Measurements from ENCODE around the gene RNF10. TPM values are rescaled to one million over a fixed set of nuclear protein-coding genes. Genes with fewer than 3 reads are reported as not detected.
"Not testable (repeated sequence)": the region's sequence is repeated elsewhere in the genome, so short reads cannot be mapped to it uniquely, and the experiment has no call there.

The RNF10 gene
- total RNA-seq, 1 donor from 2014 or later, result 181 TPM

DNA sequence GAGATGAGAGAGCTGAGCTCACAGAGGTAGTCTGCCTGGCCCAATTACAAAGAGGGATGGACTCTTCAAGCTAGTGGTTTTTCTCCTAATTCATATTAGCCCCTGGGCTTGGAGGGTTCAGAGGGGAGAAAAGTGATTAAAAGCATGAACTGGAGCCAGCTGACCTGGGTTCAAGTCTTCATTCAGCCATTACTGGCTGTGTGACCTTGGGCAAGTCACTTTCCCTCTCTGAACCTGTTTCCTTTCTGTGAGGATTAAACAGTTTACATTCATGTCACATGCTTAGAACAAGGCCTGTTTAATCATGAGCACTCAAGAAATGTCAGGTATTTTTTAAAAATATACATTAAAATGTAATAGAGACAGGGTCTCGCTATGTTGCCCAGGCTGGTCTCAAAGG lies 54.2 kb downstream of the RNF10 start:
- DNase-seq (ENCODE audit: low spot score), result no peak
- Mint-ChIP-seq H3K27ac (no peak overlapping the region), H3K9me3 (no peaks in the 10 kb centered on the region), H3K36me3 (ENCODE audit: low read depth) (no peaks in the 10 kb centered on the region), H3K27me3 (ENCODE audit: insufficient read depth) (peaks cover 26% of the 10 kb centered on the region), H3K4me3 (no peak overlapping the region), H3K4me1 (ENCODE audit: low read depth) (peaks cover 4% of the 10 kb centered on the region)
- intact Hi-C loops (cut with micrococcal nuclease), result no loop called here

DNA sequence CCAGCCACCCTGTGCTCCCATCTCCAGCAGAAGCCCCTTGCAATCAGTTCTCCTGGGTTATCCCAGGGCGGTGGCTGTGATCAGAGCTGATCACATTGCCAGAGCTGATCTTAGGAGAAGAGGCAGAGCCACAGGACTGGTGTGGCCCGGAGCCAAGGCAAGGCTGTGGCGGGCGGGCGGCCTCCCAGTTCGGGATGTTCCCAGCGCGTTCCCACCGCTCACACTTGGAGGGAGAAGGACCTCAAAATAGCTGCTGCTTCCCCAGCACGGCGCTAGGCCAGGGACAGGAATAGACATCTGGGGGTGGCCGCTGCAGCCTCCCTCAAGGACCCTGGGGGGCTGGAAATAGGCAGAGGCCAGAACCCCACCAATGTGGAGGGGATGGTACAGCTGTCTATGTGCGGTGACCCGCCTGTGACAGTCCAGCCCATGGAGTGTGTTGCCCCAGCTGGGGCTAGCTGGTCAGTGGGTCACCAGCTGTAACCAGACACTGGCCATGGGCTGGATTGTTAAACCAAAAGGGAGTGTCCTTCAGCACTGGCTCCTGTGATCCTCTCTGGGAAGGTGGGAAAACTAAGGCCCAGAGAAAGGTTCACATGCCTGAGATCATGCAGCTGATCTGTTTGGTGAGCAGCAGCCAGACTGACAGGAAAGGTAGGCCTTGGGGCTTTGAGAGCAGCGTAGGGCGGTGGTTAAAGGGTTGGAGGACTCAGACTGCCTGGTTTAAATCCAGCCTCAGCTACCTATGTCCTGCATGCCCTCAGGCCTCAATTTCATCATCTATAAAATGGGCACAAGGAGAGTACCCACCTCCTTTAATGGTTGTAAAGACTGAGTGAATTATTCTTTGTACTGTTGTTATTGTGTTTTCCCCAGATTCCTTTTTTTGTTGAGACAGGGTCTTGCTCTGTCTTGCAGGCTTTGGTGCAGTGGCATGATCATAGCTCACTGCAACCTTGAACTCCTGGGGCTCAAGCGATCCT lies 55.1 kb downstream of the RNF10 start:
- intact Hi-C loops (cut with micrococcal nuclease), result no loop called here
- no peaks in the 10 kb centered on the region for H3K4me1 Mint-ChIP-seq (ENCODE audit: low read depth)
- no peaks in the 10 kb centered on the region for H3K9me3 Mint-ChIP-seq
- peaks cover 19% of the 10 kb centered on the region for H3K27me3 Mint-ChIP-seq (ENCODE audit: insufficient read depth)
- H3K36me3 Mint-ChIP-seq (ENCODE audit: low read depth), result no peaks in the 10 kb centered on the region
- DNase-seq (ENCODE audit: low spot score), result no peak
- no peak overlapping the region for H3K27ac Mint-ChIP-seq
- no peak overlapping the region for H3K4me3 Mint-ChIP-seq

DNA sequence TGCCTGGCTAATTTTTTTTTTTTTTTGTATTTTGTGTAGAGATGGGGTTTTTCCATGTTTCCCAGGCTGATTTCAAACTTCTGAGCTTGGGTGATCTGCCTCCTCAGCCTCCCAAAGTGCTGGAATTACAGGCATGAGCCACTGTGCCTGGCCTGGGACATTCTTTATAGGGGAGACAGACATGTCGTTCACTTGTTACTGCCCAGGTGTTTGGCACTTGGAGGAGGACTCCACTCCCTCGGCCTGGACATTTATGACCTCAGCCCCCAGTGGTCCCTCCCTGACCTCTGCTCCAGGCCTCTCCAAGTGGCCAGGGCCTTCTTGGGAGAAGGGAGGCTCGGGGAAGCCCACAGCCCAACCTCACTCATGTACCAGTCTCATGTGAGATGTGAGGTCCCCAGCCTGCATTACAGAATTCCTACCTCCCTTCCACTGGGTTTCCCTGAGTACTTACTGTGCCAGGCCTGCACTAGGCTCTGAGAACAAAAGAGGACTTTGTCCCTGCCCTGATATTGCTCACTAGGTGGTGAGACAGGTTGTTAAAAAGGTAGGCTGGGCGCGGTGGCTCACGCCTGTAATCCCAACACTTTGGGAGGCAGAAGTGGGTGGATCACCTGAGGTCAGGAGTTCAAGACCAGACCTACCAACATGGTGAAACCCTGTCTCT lies 56.7 kb downstream of the RNF10 start:
- Mint-ChIP-seq H3K4me3 (no peak overlapping the region), H3K4me1 (ENCODE audit: low read depth) (no peaks in the 10 kb centered on the region), H3K27me3 (ENCODE audit: insufficient read depth) (peaks cover 15% of the 10 kb centered on the region), H3K27ac (no peak overlapping the region), H3K36me3 (ENCODE audit: low read depth) (no peaks in the 10 kb centered on the region), H3K9me3 (no peaks in the 10 kb centered on the region)
- no peak for DNase-seq (ENCODE audit: low spot score)
- intact Hi-C loops (cut with micrococcal nuclease), result no loop called here

DNA sequence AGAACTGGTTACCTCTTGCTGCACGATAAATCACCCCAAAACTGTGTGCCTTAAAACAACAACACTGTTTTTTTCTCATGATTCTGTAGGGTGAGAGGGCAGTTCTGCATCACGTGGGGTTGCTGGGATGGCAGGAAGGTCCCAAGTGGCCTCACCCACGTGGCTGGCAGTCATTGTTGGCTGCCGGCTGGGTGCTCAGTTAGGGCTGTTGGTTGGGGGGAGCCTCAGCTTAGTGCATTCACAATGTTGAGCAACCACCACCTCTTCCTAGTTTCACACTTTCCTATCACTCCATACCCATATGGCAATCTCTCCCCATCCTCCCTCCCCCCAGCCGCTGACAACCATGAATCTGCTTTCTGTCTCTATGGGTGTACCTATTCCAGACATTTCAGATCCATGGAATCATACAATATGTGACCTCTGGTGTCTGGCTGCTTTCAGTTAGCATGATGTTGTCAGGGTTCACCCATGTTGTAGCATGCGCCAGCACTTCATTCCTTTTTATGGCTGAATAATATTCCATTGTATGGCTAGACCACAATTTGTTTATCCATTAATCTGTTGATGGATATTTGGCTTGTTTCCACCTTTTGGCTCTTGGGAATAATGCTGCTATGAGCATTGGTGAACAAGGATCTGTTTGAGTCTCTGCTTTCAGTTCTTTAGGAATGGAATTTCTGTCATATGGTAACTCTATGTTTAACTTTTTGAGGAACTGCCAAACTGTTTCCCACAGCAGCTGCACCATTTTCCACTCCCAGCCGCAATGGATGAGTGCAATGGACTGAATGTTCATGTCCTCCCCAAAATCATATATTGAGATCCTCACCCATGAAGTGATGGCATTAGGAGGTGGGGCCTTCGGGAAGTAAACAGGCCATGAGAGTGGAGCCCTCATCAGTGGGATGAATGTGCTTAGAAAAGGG lies 58.2 kb downstream of the RNF10 start:
- Mint-ChIP-seq H3K27me3 (ENCODE audit: insufficient read depth) (peaks cover 11% of the 10 kb centered on the region), H3K9me3 (no peaks in the 10 kb centered on the region), H3K36me3 (ENCODE audit: low read depth) (no peaks in the 10 kb centered on the region), H3K4me1 (ENCODE audit: low read depth) (no peaks in the 10 kb centered on the region), H3K27ac (no peak overlapping the region), H3K4me3 (no peak overlapping the region)
- intact Hi-C loops (cut with micrococcal nuclease), result no loop called here
- no peak for DNase-seq (ENCODE audit: low spot score)

DNA sequence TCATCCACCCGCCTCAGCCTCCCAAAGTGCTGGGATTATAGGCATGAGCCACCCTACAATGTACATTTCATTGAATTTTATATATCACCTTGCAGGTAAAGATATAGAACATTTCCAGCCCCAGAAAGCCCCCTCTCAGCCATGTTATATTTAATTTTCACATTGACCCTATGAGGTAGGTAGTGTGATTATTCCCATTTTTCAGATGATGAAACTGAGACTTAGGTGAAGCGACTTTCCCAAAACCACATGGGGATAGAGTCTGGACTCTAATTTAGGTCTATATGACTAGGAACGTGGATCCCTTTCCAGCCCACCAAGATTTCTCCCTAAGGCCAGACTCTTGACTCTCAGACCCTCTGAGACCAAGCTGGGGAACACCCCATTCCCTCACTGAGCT lies 62.7 kb downstream of the RNF10 start:
- DNase-seq (ENCODE audit: low spot score), result no peak
- no peaks in the 10 kb centered on the region for H3K36me3 Mint-ChIP-seq (ENCODE audit: low read depth)
- intact Hi-C loops (cut with micrococcal nuclease), result no loop called here
- H3K27ac Mint-ChIP-seq, result no peak overlapping the region
- no peaks in the 10 kb centered on the region for H3K9me3 Mint-ChIP-seq
- H3K4me1 Mint-ChIP-seq (ENCODE audit: low read depth), result no peaks in the 10 kb centered on the region
- H3K27me3 Mint-ChIP-seq (ENCODE audit: insufficient read depth), result peaks cover 12% of the 10 kb centered on the region
- H3K4me3 Mint-ChIP-seq, result no peak overlapping the region

DNA sequence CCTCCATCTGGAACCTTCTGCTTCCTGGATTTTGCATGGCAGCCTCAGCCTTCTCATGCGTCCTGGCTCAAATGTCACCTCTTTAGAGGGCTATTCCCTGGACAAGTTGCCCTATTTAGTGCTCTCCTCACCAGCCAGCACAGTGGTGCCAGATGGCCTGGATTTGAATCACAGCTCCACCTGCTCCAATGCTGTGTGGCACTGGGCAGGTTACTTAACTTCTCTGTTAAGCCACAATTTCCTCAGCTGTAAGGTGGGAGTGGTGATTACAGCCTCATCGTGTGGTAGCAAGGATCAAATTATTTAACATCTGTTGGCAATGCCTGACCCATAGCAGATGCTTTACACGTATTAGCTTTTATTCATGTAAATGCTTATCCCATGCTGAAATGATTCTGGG lies 63.7 kb downstream of the RNF10 start:
- no peaks in the 10 kb centered on the region for H3K36me3 Mint-ChIP-seq (ENCODE audit: low read depth)
- no peaks in the 10 kb centered on the region for H3K4me1 Mint-ChIP-seq (ENCODE audit: low read depth)
- intact Hi-C loops (cut with micrococcal nuclease), result no loop called here
- no peak overlapping the region for H3K4me3 Mint-ChIP-seq
- no peak for DNase-seq (ENCODE audit: low spot score)
- H3K27ac Mint-ChIP-seq, result no peak overlapping the region
- peaks cover 14% of the 10 kb centered on the region for H3K27me3 Mint-ChIP-seq (ENCODE audit: insufficient read depth)
- H3K9me3 Mint-ChIP-seq, result no peaks in the 10 kb centered on the region

DNA sequence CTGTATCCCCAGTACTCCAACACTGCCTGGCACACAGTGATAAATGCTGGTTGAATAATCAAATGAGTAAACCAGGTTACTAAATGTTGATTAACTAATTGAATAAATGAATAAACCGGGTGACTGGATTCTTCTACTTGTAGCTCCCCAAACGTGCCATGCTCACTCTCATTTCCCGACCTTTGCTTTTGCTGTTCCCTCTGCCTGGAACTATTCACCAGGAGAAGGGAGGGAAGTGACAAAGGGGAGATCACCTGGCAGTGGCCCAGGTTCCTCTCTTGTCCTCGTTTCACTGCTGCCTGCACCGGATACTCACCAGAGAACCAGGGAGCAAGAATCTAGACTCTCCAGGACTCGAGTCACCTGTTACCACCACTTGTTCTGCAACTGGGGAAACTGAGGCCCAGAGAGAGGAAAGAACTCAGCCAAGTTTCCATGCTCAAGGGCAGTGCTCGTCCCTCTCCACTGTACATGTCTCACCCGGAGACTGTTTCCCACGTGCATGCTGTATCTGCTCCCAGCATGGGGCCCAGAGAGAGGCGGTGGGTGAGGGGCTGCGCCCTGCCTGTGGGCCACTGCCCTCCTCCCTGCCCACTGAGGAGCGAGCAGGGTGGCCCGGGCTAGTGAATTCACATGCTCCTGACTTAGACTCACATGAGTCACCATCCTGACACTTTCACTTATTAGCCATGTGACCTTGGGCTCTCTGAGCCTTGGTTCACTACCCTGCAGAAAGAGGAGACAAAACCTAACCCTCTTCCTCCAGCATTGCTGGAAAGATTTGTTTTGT lies 64.7 kb downstream of the RNF10 start:
- intact Hi-C loops (cut with micrococcal nuclease), result no loop called here
- H3K27me3 Mint-ChIP-seq (ENCODE audit: insufficient read depth), result peaks cover 15% of the 10 kb centered on the region
- H3K36me3 Mint-ChIP-seq (ENCODE audit: low read depth), result no peaks in the 10 kb centered on the region
- no peak for DNase-seq (ENCODE audit: low spot score)
- no peaks in the 10 kb centered on the region for H3K4me1 Mint-ChIP-seq (ENCODE audit: low read depth)
- no peak overlapping the region for H3K27ac Mint-ChIP-seq
- no peak overlapping the region for H3K4me3 Mint-ChIP-seq
- H3K9me3 Mint-ChIP-seq, result no peaks in the 10 kb centered on the region

DNA sequence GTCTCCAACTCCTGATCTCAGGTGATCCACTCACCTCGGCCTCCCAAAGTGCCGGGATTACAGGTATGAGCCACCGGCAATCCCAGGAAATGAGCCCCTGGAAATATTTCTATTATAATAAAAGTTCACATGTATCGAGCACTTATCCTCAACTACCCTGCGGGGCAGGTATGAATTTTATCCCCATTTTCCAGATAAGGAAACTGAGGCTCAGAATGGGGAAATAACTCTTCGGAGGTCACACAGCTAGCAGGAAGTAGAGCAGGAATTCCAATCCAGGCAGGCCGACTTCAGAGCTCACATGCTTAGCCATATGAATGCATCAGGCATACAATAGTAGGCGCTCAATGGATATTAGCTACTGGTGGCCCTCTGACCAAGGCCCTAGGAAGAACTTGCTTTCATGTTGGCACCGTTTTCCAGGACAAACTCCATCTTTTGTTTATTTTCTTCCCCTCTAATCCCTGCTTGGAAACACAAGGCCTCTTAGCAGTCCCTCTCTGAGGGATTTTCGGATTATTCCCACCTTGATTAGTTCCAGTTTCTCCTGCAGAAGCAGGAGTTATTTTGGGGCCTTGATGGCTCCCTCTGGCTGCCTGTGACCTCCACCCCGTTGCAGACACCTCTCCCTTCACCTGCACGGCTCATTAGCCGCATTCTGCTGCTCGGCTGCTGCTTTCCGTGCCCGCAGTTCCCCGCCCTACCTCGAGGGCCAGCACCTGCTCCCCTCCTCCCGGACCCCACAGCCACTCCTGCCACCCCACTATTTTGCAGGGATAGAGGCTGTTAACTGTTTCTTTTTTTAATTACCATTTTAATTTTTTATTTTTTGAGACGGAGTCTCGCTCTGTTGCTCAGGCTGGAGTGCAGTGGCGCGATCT lies 65.8 kb downstream of the RNF10 start:
- H3K27ac Mint-ChIP-seq, result no peak overlapping the region
- intact Hi-C loops (cut with micrococcal nuclease), result no loop called here

DNA sequence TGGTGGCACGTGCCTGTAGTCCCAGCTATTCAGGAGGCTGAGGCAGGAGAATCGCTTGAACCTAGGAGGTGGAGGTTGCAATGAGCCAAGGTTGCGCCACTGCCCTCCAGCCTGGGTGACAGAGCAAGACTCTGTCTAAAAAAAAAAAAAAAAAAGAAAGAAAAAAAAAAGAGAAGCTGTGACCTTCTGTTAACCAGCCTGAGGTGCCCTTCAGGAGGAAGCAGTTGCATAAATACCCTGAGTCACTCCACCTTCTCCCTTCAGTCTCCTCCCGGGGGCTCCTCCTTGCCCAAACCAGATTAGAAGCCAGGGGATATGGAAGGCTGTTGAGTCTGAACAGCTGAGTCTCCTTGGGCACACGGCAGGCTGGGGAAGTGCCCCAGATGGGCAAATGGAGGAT lies 68.3 kb downstream of the RNF10 start:
- H3K4me1 Mint-ChIP-seq (ENCODE audit: low read depth); H3K4me3 Mint-ChIP-seq; DNase-seq (ENCODE audit: low spot score); intact Hi-C loops (cut with micrococcal nuclease); H3K27ac Mint-ChIP-seq; H3K36me3 Mint-ChIP-seq (ENCODE audit: low read depth); H3K9me3 Mint-ChIP-seq: not testable (repeated sequence)
- H3K27me3 Mint-ChIP-seq (ENCODE audit: insufficient read depth), result peaks cover 18% of the 10 kb centered on the region

More for the DNA sequence above, 65.8 kb downstream of the RNF10 start:
- Mint-ChIP-seq H3K9me3 (no peaks in the 10 kb centered on the region), H3K27me3 (ENCODE audit: insufficient read depth) (peaks cover 21% of the 10 kb centered on the region), H3K4me3 (no peak overlapping the region), H3K36me3 (ENCODE audit: low read depth) (no peaks in the 10 kb centered on the region), H3K4me1 (ENCODE audit: low read depth) (no peaks in the 10 kb centered on the region)
- no peak for DNase-seq (ENCODE audit: low spot score)

DNA sequence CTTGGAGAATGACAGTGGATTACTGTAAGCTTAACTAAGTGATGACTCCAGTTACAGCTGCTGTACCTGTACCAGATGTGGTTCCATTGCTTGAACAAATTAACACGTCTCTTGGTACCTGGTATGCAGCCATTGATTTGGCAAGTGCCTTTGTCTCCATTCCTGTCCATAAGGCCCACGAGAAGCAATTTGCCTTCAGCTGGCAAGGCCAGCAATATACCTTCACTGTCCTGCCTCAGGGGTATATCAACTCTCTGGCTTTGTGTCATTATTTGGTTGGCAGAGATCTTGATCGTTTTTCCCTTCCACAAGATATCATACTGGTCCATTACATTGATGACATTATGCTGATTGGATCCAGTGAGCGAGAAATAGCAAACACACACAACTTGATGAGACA lies 76.4 kb downstream of the RNF10 start:
- H3K4me3 Mint-ChIP-seq, result no peak overlapping the region
- no peaks in the 10 kb centered on the region for H3K4me1 Mint-ChIP-seq (ENCODE audit: low read depth)
- H3K36me3 Mint-ChIP-seq (ENCODE audit: low read depth), result no peaks in the 10 kb centered on the region
- intact Hi-C loops (cut with micrococcal nuclease), result no loop called here
- no peak overlapping the region for H3K27ac Mint-ChIP-seq
- H3K9me3 Mint-ChIP-seq, result no peaks in the 10 kb centered on the region
- DNase-seq (ENCODE audit: low spot score), result no peak
- peaks cover 2% of the 10 kb centered on the region for H3K27me3 Mint-ChIP-seq (ENCODE audit: insufficient read depth)

- H3K36me3 Mint-ChIP-seq (ENCODE audit: low read depth); intact Hi-C loops (cut with micrococcal nuclease): not testable (repeated sequence)
These were observed 77.4 kb downstream of the RNF10 start for GRCh38 chr12:120611534-120611933.

More at GRCh38 chr12:120611534-120611933, 77.4 kb downstream of the RNF10 start:
- H3K9me3 Mint-ChIP-seq; DNase-seq (ENCODE audit: low spot score); H3K4me1 Mint-ChIP-seq (ENCODE audit: low read depth); H3K4me3 Mint-ChIP-seq; H3K27ac Mint-ChIP-seq; H3K27me3 Mint-ChIP-seq (ENCODE audit: insufficient read depth): not testable (repeated sequence)

Data from activated T-helper 1 cell treated with anti-CD3 and anti-CD28 coated beads, Interleukin-12 subunit alpha, Interleukin-12 subunit beta, Interleukin-2, Interleukin-4 antibody, amounts not matched to agents 30 ng/mL and 10 ng/mL and 1 ng/mL, durations not matched to agents 14 hours and 24 hours and 36 hours (primary cell).